HL-60/S4 treated with retinoic acid at 250 ng/mL for 4 days and 3 days (cell line): Measurements from ENCODE around the gene ENDOV.
"Not testable (repeated sequence)": the region's sequence is repeated elsewhere in the genome, so short reads cannot be mapped to it uniquely, and the experiment has no call there.

ENCODE experiments used
- in situ Hi-C: fragments of 300-500 bp; cut with MboI; formaldehyde crosslinking; loops from 2 replicates; pipeline ENCODE4 v1.7.0; 2022; ENCODE audit warnings: low sequenced_read_pairs

Gene ENDOV

GRCh38 chr17:80388175-80388574 lies 26.8 kb upstream of the ENDOV start:
- in situ Hi-C loops, result no loop called here

GRCh38 chr17:80388601-80389000 lies 26.4 kb upstream of the ENDOV start:
- in situ Hi-C loops, result no loop called here

GRCh38 chr17:80389011-80389995 lies 25.7 kb upstream of the ENDOV start:
- in situ Hi-C loops, result no loop called here

- in situ Hi-C loops, result no loop called here
Observed at GRCh38 chr17:80393241-80393890, 21.6 kb upstream of the ENDOV start.

- in situ Hi-C loops, result no loop called here
Observed at GRCh38 chr17:80393961-80394360, 21.0 kb upstream of the ENDOV start.

DNA sequence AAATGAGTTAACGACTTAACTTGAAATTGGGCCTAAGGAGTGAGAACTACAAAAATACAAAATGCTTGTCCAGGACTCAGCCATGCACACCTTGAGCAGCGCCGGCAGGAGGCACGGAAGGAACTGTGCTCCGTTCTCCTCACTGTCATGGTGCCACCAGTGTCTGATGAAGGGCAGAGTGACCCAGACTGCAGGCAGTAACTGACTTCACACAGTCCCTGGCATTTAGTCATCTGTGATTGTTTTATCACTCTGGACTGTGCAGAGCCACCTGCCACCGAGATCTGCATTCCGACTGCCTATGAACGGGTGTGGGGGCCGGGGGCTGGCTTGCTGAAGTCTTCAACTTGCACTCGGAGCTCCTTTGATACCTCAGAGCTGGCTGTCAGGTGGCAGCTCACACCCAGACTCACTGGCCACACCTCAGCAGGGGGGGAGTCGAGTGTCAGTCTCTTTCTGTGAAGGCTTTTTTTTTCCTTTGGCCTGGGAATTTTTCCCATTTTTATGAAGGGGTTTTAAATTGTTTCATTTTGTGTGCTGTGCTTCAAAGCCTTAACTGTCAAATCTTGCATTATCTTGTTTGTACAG lies 20.2 kb upstream of the ENDOV start:
- in situ Hi-C loops, result no loop called here

- in situ Hi-C loops, result no loop called here
Observed at GRCh38 chr17:80395402-80396151, 19.4 kb upstream of the ENDOV start.

DNA sequence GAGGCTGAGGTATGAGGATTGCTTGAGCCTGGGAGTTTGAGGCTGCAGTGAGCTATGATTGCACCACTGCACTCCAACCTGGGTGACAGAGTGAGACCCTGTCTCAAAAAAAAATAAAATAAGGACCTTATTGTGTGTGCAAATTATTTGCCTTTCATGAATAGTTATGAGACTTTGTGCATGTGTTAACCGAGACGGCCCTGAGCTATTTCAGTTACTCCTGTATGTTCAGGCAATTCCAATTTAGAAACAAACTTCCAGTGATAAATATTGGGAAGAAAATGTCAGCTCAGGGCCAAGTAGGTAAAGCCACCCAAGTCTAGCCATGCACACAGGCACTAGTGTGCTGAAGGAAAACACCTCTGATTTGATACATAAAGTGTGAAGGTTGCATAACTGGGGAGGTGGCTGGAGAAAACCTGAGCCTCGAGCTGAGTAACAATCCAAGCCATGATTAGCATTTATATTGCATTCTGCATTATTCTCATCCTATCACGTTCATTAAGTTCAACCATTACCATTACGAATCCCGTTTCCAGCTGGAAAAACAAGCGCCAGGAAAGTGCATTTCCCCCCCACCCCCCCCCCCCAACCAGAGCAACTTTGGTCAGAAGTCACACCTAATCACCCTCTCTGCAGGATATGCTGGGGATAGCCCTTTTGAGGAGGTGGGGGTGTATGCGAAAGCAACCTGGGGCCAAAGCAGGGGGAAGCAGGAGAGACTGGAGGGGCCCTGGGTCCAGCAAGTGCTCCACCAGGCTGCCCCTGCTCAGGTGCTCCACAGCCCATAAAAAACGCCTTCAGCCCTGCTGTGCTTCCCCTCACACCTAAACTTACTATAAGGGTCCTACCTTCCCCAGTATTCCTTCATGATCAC lies 18.6 kb upstream of the ENDOV start:
- in situ Hi-C loops, result no loop called here

DNA sequence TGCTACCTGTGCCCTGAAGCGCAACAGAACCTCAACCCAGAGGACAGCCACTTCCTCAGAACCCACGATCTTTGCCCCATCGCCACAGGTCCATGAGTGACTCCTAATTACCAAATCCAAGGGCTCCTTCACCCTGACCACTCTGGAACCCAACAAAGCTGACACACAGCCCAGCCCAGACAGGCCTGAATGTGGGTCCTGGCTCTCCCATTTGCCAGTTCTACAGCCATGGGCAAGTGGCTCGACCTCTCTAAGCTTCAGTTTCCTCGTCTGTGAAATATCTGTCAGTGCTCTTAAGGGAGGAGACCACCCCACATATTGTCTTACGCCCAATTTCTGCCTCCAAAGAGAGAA lies 18.0 kb upstream of the ENDOV start:
- in situ Hi-C loops, result no loop called here

GRCh38 chr17:80397686-80398085 lies 17.3 kb upstream of the ENDOV start:
- in situ Hi-C loops, result no loop called here

GRCh38 chr17:80401086-80401485 lies 13.9 kb upstream of the ENDOV start:
- in situ Hi-C loops, result not testable (repeated sequence)

GRCh38 chr17:80402102-80402501 lies 12.9 kb upstream of the ENDOV start:
- in situ Hi-C loops, result not testable (repeated sequence)

GRCh38 chr17:80402959-80403358 lies 12.0 kb upstream of the ENDOV start:
- in situ Hi-C loops, result no loop called here

- in situ Hi-C loops, result no loop called here
Observed at GRCh38 chr17:80406146-80406545, 8.8 kb upstream of the ENDOV start.

DNA sequence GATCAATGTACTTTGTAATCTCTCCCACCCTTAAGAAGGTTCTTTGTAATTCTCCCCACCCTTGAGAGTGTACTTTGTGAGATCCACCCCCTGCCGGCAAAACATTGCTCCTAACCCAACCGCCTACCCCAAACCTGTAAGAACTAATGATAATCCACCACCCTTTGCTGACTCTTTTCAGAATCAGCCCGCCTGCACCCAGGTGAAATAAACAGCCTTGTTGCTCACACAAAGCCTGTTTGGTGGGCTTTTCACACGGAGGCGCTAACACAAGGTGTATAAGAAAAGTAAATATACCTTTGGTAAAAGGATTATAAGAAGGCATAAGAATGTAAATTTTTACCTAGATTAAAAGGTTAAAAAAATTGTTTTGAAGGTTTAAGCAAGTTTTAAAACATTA lies 7.0 kb upstream of the ENDOV start:
- in situ Hi-C loops, result not testable (repeated sequence)

DNA sequence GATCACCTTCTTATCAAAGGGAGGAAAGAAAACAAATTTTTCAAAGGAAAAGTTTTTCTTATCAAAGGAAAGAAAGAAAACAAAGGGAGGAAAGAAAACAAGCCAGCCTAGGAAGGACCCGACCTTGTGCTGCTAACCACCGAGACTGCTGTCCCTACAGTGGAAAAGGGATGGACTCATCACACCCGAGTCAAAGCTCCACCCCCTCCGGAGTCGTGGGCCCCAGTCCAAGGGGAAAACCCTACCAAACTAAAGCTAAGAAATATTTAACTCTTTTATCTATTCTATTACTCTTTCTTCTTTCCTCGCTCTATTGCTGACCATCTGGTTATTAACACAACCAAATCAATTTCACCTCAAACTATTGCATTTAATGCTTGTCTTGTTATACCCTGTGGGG lies 6.1 kb upstream of the ENDOV start:
- in situ Hi-C loops, result no loop called here

GRCh38 chr17:80409626-80410025 lies 5.3 kb upstream of the ENDOV start:
- in situ Hi-C loops, result no loop called here

GRCh38 chr17:80410441-80411087 lies 4.4 kb upstream of the ENDOV start:
- in situ Hi-C loops, result not testable (repeated sequence)

DNA sequence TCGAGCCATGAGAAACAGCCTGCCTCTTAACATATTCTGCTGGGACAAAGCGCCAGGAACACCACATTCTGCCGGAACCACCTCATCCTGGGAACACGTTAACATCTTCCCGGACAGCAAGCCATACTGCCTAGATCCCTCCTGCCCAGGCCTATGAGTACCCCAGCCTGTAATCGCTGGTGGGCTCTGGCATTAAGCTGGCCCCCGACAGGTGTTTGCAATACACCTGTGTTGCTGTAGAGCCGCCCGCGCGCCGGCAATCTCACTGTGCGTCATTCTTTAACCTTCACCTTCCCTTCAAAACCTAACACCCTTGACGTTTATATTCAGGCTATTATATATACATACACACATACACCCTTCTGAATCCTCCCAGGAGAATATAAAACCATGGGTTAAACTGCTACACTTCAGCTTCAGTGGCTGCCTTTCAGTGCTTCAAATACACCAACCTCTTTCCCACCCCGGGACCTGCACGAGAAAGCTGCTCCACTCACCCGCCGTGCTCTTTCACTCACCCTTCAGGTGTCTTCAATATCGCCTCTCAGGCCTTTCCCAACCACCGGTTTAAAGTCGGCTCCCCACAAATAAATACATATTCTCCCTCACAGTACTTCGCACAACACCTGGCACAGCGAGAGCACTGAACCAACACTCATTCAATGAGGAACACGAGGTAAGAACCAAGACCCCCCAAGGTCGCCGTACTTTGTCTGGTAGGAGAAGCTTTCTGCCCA lies 1.0 kb upstream of the ENDOV start:
- in situ Hi-C loops, result no loop called here
